ENCODE measurements around the gene EPHB1. TPM values are rescaled to one million over a fixed set of nuclear protein-coding genes. Genes with fewer than 3 reads are reported as not detected.

The EPHB1 gene
- total RNA-seq, 1 experiment from 2014 or later: 2.8 TPM

DNA sequence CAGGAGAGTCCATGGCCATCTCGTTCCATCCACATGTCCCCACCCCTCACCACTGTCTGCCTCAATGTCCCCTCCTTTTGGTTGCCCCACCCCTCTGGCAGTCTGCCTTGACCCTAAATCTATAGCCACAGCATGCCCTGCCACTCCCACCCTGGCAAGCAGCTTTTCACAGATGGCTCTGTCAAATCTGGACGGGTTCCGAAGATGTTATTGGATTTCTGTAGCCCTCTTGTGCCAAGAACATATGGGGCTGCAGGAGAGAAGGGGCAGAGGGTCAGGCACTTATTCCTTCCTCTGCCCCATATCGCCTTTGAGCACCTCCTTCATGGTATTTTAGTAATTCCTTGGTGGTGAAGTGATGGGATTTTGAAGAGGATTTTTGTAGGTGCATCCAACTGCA, 57.1 kb downstream of the EPHB1 start:
- no peak overlapping the region for H3K4me3 Mint-ChIP-seq

More for the DNA sequence above, 57.1 kb downstream of the EPHB1 start:
- Mint-ChIP-seq H3K9me3 (no peaks in the 10 kb centered on the region), H3K27me3 (ENCODE audit: low read depth) (peaks cover 3% of the 10 kb centered on the region), H3K4me1 (peaks cover 18 to 23% of the 10 kb centered on the region in 2 experiments), H3K36me3 (ENCODE audit: insufficient read depth in 1 of 3, low read depth in 3 of 3) (no peaks in the 10 kb centered on the region; a peak in 1 of 7 replicates), H3K27ac (no peak overlapping the region)
- no peak for DNase-seq
- H2BK20ac ChIP-seq (ENCODE audit: low read depth, low read length, poor library complexity, severe bottlenecking): no peak overlapping the region
- no peak overlapping the region for H2BK12ac ChIP-seq (ENCODE audit: insufficient read length, low read depth, low read length)
- no peak overlapping the region for H3K56ac ChIP-seq (ENCODE audit: insufficient read length, low read depth, low read length)
- no peak overlapping the region for H2AFZ ChIP-seq (ENCODE audit: low read length)
- no peak overlapping the region for H3T11ph ChIP-seq (ENCODE audit: low read length)
- H3K14ac ChIP-seq (ENCODE audit: insufficient read depth, low read length): no peak overlapping the region
- H3K9ac ChIP-seq (ENCODE audit: extremely low read depth, insufficient read length, low read length): no peak overlapping the region
- no peak overlapping the region for H2BK5ac ChIP-seq (ENCODE audit: insufficient read length, low read length)
- no peak overlapping the region for H4K8ac ChIP-seq (replicated peaks; ENCODE audit: insufficient read length, low read depth, low read length)
- no peak overlapping the region for H2BK15ac ChIP-seq (ENCODE audit: low read depth, low read length)
- no peak overlapping the region for H3K4me2 ChIP-seq (ENCODE audit: insufficient read depth, insufficient read length, low read length)
- H3K4me1 ChIP-seq (ENCODE audit: insufficient read depth, low read length): peaks cover 2% of the 10 kb centered on the region; the same call in 1 of the 2 replicates
- no peak overlapping the region for H2BK120ac ChIP-seq (ENCODE audit: low read depth, low read length, poor library complexity, severe bottlenecking)
- H3K27me3 ChIP-seq (ENCODE audit: insufficient read depth, low read length): no peaks in the 10 kb centered on the region
- no peak overlapping the region for H3K27ac ChIP-seq (ENCODE audit: insufficient read length, low read depth, low read length)
- no CpG with 5 or more reads among the region's 4 CpGs for WGBS (ENCODE audit: extremely low coverage, insufficient read length, low lambda C conversion rate)
- no peak overlapping the region for H4K91ac ChIP-seq (ENCODE audit: insufficient read length, low read depth, low read length)
- H3K79me2 ChIP-seq (ENCODE audit: insufficient read depth, low read length): no peaks in the 10 kb centered on the region
- no peak overlapping the region for H4K5ac ChIP-seq (ENCODE audit: insufficient read length, low read depth, low read length)
- H3K23ac ChIP-seq (ENCODE audit: insufficient read length, low read depth, low read length): no peak overlapping the region
- no peaks in the 10 kb centered on the region for H3K9me3 ChIP-seq (ENCODE audit: control insufficient read depth, low read depth, low read length)
- H4K20me1 ChIP-seq (ENCODE audit: control insufficient read depth, insufficient read depth, insufficient read length): no peaks in the 10 kb centered on the region
- TF ChIP-seq, protein P1, sequence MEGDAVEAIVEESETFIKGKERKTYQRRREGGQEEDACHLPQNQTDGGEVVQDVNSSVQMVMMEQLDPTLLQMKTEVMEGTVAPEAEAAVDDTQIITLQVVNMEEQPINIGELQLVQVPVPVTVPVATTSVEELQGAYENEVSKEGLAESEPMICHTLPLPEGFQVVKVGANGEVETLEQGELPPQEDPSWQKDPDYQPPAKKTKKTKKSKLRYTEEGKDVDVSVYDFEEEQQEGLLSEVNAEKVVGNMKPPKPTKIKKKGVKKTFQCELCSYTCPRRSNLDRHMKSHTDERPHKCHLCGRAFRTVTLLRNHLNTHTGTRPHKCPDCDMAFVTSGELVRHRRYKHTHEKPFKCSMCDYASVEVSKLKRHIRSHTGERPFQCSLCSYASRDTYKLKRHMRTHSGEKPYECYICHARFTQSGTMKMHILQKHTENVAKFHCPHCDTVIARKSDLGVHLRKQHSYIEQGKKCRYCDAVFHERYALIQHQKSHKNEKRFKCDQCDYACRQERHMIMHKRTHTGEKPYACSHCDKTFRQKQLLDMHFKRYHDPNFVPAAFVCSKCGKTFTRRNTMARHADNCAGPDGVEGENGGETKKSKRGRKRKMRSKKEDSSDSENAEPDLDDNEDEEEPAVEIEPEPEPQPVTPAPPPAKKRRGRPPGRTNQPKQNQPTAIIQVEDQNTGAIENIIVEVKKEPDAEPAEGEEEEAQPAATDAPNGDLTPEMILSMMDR (conservative IDR thresholded peaks at IDR 0.05): no peak
- no peak overlapping the region for H3K18ac ChIP-seq (ENCODE audit: insufficient read length, low read depth, low read length)
- H3K79me1 ChIP-seq (ENCODE audit: insufficient read depth, low read depth, low read length, poor library complexity, severe bottlenecking): no peaks in the 10 kb centered on the region
- H2AK5ac ChIP-seq (ENCODE audit: insufficient read length, low read length): no peak overlapping the region
- H3K23me2 ChIP-seq (ENCODE audit: insufficient read length, low read depth, low read length, poor library complexity, severe bottlenecking): no peaks in the 10 kb centered on the region
- no peak overlapping the region for H3K4ac ChIP-seq (ENCODE audit: low read depth, low read length)

All from H9 (cell line).